HepG2 (cell line): ENCODE data around the gene TAS2R13. TPM values are rescaled to one million over a fixed set of nuclear protein-coding genes. Genes with fewer than 3 reads are reported as not detected.

Experiments used
- ATAC-seq: fragments of 200-7000 bp; cut with Tn5 transposase; 3 replicates; pipeline ENCODE4 v1.9.1; 2020; ENCODE audit warnings: mild to moderate bottlenecking, moderate library complexity
- BruUV-seq: library from RNA; stranded (reverse); fragments of 400-500 nt; replicated peaks from 2 replicates; lab custom pipeline; 2021; lab: Mats Ljungman, UMichigan
- CTCF ChIA-PET: fragments of 300-600 bp; formaldehyde crosslinking; extraction: SDS; loops from one replicate; lab custom pipeline; 2021; ENCODE audit warnings: low total read pairs, inconsistent platforms, low intra/inter-chr PET ratio; lab: Yijun Ruan, JAX
- POLR2A ChIA-PET: fragments of 350-600 bp; sonication (Branson Sonifier 250); formaldehyde crosslinking; loops from one replicate; lab custom pipeline; 2020; ENCODE audit warnings: antibody characterized with exemption, inconsistent platforms; lab: Yijun Ruan, JAX
- DNase-seq: peaks from one replicate; pipeline ENCODE4 v3.0.0-alpha.2; 2015; ENCODE audit warnings: low spot score
- FAIRE-seq: peaks from 3 replicates; lab custom pipeline; 2011; peaks lifted over from hg19 to GRCh38; lab: Jason Lieb, UNC
- H2AFZ ChIP-seq: one replicate; pipeline ENCODE4 v1.6.1; 2011; ENCODE audit warnings: low read length, inconsistent platforms
- H3K27ac ChIP-seq: fragments of 300-600 bp; 3 replicates; pipeline ENCODE4 v1.8.0; 2011; ENCODE audit warnings: mixed run types, mild to moderate bottlenecking, mixed read lengths, low read length, inconsistent platforms; ENCODE audit not compliant: insufficient read depth; ENCODE audit errors: extremely low read length
- H3K27me3 ChIP-seq, 2 experiments: fragments of 200-600 bp in 1 of 2; 2 replicates in 1 of 2; 3 replicates in 1 of 2; pipeline versions ENCODE4 v1.6.0 to v1.8.0; 2011; ENCODE audit warnings: low read length in 2 of 2, mild to moderate bottlenecking in 2 of 2, moderate library complexity in 2 of 2, inconsistent platforms in 1 of 2; ENCODE audit not compliant: insufficient read depth in 2 of 2, control insufficient read depth in 1 of 2
- H3K36me3 ChIP-seq, 2 experiments: fragments of 200-600 bp in 1 of 2; replicated peaks in 1 of 2; 2 replicates in 1 of 2; 3 replicates in 1 of 2; pipeline versions ENCODE4 v1.5.1 to v1.8.0; 2011; ENCODE audit warnings: low read length in 2 of 2, inconsistent platforms in 1 of 2; ENCODE audit not compliant: insufficient read depth in 2 of 2, control insufficient read depth in 1 of 2
- H3K4me1 ChIP-seq: 2 replicates; pipeline ENCODE4 v1.5.1; 2012; ENCODE audit warnings: low read length, inconsistent platforms; ENCODE audit not compliant: insufficient read depth
- H3K4me2 ChIP-seq: 2 replicates; pipeline ENCODE4 v1.6.0; 2011; ENCODE audit warnings: low read depth, low read length, inconsistent platforms
- H3K4me3 ChIP-seq, 3 experiments: fragments of 200-600 bp in 1 of 3; sonication (generic), shearing (Covaris generic) in 1 of 3; replicated peaks in 1 of 3; 2 replicates each; pipeline ENCODE4 v1.5.1; 2011 to 2016; ENCODE audit warnings: low read length in 3 of 3, inconsistent platforms in 2 of 3, low read depth in 2 of 3, mild to moderate bottlenecking in 2 of 3, control low read depth in 1 of 3, mixed read lengths in 1 of 3; ENCODE audit not compliant: insufficient read depth in 1 of 3
- H3K79me2 ChIP-seq: one replicate; pipeline ENCODE4 v1.6.1; 2011; ENCODE audit warnings: low read length, inconsistent platforms; ENCODE audit not compliant: insufficient read depth
- H3K9ac ChIP-seq: 2 replicates; pipeline ENCODE4 v1.6.0; 2011; ENCODE audit warnings: mild to moderate bottlenecking, low read depth, low read length, inconsistent platforms; ENCODE audit not compliant: insufficient read depth
- H3K9me3 ChIP-seq: 2 replicates; pipeline ENCODE4 v1.5.1; 2012; ENCODE audit warnings: mild to moderate bottlenecking, low read length
- H4K20me1 ChIP-seq: 2 replicates; pipeline ENCODE4 v1.6.0; 2011; ENCODE audit warnings: inconsistent platforms, mild to moderate bottlenecking, low read length, moderate library complexity; ENCODE audit not compliant: insufficient read depth
- KLF13 ChIP-seq: sonication (generic); formaldehyde crosslinking; IDR thresholded peaks from 2 replicates; pipeline ENCODE4 v1.4.0; 2020; ENCODE audit warnings: mild to moderate bottlenecking, missing genetic modification reagents
- MBD4 ChIP-seq: IDR thresholded peaks from 2 replicates; pipeline ENCODE4 v1.6.1; 2012; ENCODE audit warnings: low read length, inconsistent platforms, borderline replicate concordance
- PCBP1 ChIP-seq: fragments of 200-400 bp; formaldehyde crosslinking; IDR thresholded peaks from 2 replicates; pipeline ENCODE4 v1.6.1; 2017; ENCODE audit warnings: mild to moderate bottlenecking, low read depth, low read length, borderline replicate concordance
- RFXANK ChIP-seq: IDR thresholded peaks from 2 replicates; pipeline ENCODE4 v1.6.1; 2016
- THAP11 ChIP-seq: IDR thresholded peaks from 2 replicates; pipeline ENCODE4 v1.6.1; 2016; ENCODE audit warnings: missing biosample characterization, missing genetic modification reagents
- ZKSCAN1 ChIP-seq: fragments of 150-350 bp; IDR thresholded peaks from 2 replicates; pipeline ENCODE4 v1.6.1; 2014; ENCODE audit warnings: low read length
- ZNF264 ChIP-seq: sonication (generic); formaldehyde crosslinking; IDR thresholded peaks from 2 replicates; pipeline ENCODE4 v1.4.0; 2020; ENCODE audit warnings: missing genetic modification reagents
- WGBS: methylation state at CpG from one replicate; pipeline ENCODE4 v1.1.6; 2017; ENCODE audit warnings: low lambda C conversion rate; 5-methylcytosine and 5-hydroxymethylcytosine counted together
- in situ Hi-C: cut with HindIII; loops from 2 replicates; pipeline ENCODE4 v1.10.0; 2017; ENCODE audit warnings: low pct_unique_long_range_greater_than_20kb; ENCODE audit not compliant: extremely low pct_ligation_motif_present
- intact Hi-C: fragments of 100-400 bp; cut with micrococcal nuclease; formaldehyde crosslinking; loops from one replicate; pipeline ENCODE4 v1.10.0; 2022; ENCODE audit not compliant: unreplicated experiment
- polyA plus RNA-seq, 8 experiments: library from polyadenylated mRNA; depleted of rRNA in 3 of 8; stranded (reverse) in 7 of 8; unstranded in 1 of 8; fragments of >200 nt; fragmentation: Illumina TruSeq in 4 of 8; extraction: Trizol in 4 of 8; gene quantifications; 2 replicates each; pipeline versions ENCODE4 v1.2.1 to v1.2.3, GENCODE V29; 2011 to 2016; ENCODE audit warnings: low read depth in 4 of 8, missing spikeins in 1 of 8, mixed read lengths in 1 of 8; ENCODE audit not compliant: insufficient read depth in 1 of 8
- total RNA-seq, 5 experiments: library from RNA; depleted of rRNA; stranded (reverse); fragments of >200 nt; fragmentation: Illumina TruSeq; extraction: Trizol; gene quantifications; 2 replicates each; pipeline ENCODE4 v1.2.3, GENCODE V29; 2016; ENCODE audit warnings: low read depth in 1 of 5
- TF ChIP-seq, protein P1 (sequence below): sonication (generic); formaldehyde crosslinking; IDR thresholded peaks from one replicate; pipeline ENCODE4 v1.5.1; 2020; ENCODE audit warnings: mild to moderate bottlenecking, missing genetic modification reagents; ENCODE audit errors: not compliant biosample characterization
- TF ChIP-seq, protein P2 (sequence below), 2 experiments: sonication (generic) in 1 of 2; formaldehyde crosslinking in 1 of 2; IDR thresholded peaks; 2 replicates each; pipeline versions ENCODE4 v1.4.0 to v1.6.1; 2016 to 2020; ENCODE audit warnings: borderline replicate concordance in 1 of 2, low read depth in 1 of 2, mild to moderate bottlenecking in 1 of 2, missing genetic modification reagents in 1 of 2
- TF ChIP-seq, protein P3 (sequence below): sonication (generic); formaldehyde crosslinking; IDR thresholded peaks from 2 replicates; pipeline ENCODE4 v1.4.0; 2020; ENCODE audit warnings: missing genetic modification reagents, mild to moderate bottlenecking, borderline replicate concordance

Gene TAS2R13
- total and polyA plus RNA-seq, 2 of the 13 experiments (the other 11 are each of a cell fraction or from before 2014, with no cell fraction given), result 0.33 to 1.3 TPM

DNA sequence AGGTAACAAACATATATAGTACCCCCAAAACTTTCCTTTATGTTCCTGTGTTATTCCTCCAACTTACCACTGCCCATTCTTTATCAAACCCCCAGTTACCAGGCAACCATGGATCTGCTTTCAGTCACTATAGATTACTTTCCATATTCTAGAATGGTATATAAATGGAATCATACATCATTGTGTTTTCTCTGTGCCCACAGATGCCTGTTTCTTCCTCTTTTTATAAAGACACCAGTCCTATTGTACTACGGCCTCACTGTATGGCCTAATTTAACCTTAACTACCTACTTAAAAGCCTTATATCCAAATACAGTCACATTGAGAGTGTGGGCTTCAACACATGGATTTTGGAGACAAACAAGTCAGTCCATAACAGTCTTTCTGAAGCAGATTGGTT, 27.1 kb upstream of the TAS2R13 start:
- POLR2A ChIA-PET, result no interaction called here
- intact Hi-C loops, result no loop called here
- CTCF ChIA-PET, result no interaction called here
- TF ChIP-seq, protein P1, sequence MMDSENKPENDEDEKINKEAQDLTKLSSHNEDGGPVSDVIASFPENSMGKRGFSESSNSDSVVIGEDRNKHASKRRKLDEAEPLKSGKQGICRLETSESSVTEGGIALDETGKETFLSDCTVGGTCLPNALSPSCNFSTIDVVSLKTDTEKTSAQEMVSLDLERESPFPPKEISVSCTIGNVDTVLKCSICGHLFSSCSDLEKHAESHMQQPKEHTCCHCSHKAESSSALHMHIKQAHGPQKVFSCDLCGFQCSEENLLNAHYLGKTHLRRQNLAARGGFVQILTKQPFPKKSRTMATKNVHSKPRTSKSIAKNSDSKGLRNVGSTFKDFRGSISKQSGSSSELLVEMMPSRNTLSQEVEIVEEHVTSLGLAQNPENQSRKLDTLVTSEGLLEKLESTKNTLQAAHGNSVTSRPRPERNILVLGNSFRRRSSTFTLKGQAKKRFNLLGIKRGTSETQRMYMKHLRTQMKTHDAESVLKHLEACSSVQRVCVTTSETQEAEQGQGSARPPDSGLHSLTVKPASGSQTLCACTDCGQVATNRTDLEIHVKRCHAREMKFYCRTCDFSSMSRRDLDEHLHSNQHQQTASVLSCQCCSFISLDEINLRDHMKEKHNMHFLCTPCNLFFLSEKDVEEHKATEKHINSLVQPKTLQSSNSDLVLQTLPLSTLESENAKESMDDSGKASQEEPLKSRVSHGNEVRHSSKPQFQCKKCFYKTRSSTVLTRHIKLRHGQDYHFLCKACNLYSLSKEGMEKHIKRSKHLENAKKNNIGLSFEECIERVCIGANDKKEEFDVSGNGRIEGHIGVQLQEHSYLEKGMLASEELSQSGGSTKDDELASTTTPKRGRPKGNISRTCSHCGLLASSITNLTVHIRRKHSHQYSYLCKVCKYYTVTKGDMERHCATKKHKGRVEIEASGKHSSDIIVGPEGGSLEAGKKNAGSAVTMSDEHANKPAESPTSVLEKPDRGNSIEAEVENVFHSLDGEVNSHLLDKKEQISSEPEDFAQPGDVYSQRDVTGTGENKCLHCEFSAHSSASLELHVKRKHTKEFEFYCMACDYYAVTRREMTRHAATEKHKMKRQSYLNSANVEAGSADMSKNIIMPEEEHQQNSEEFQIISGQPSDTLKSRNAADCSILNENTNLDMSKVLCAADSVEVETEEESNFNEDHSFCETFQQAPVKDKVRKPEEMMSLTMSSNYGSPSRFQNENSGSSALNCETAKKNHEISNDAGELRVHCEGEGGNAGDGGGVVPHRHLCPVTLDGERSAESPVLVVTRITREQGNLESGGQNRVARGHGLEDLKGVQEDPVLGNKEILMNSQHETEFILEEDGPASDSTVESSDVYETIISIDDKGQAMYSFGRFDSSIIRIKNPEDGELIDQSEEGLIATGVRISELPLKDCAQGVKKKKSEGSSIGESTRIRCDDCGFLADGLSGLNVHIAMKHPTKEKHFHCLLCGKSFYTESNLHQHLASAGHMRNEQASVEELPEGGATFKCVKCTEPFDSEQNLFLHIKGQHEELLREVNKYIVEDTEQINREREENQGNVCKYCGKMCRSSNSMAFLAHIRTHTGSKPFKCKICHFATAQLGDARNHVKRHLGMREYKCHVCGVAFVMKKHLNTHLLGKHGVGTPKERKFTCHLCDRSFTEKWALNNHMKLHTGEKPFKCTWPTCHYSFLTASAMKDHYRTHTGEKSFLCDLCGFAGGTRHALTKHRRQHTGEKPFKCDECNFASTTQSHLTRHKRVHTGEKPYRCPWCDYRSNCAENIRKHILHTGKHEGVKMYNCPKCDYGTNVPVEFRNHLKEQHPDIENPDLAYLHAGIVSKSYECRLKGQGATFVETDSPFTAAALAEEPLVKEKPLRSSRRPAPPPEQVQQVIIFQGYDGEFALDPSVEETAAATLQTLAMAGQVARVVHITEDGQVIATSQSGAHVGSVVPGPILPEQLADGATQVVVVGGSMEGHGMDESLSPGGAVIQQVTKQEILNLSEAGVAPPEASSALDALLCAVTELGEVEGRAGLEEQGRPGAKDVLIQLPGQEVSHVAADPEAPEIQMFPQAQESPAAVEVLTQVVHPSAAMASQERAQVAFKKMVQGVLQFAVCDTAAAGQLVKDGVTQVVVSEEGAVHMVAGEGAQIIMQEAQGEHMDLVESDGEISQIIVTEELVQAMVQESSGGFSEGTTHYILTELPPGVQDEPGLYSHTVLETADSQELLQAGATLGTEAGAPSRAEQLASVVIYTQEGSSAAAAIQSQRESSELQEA (CRISPR knock-in tag), result no peak
- TF ChIP-seq ZKSCAN1, result no peak
- TF ChIP-seq, protein P2, sequence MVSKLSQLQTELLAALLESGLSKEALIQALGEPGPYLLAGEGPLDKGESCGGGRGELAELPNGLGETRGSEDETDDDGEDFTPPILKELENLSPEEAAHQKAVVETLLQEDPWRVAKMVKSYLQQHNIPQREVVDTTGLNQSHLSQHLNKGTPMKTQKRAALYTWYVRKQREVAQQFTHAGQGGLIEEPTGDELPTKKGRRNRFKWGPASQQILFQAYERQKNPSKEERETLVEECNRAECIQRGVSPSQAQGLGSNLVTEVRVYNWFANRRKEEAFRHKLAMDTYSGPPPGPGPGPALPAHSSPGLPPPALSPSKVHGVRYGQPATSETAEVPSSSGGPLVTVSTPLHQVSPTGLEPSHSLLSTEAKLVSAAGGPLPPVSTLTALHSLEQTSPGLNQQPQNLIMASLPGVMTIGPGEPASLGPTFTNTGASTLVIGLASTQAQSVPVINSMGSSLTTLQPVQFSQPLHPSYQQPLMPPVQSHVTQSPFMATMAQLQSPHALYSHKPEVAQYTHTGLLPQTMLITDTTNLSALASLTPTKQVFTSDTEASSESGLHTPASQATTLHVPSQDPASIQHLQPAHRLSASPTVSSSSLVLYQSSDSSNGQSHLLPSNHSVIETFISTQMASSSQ (IDR thresholded peaks at IDR 0.05; ENCODE audit: low read depth), result no peak
- TF ChIP-seq, protein P2 (CRISPR knock-in tag; IDR thresholded peaks at IDR 0.05; ENCODE audit: borderline replicate concordance), result no peak
- no peak for TF ChIP-seq ZNF264 (CRISPR knock-in tag)
- TF ChIP-seq, protein P3, sequence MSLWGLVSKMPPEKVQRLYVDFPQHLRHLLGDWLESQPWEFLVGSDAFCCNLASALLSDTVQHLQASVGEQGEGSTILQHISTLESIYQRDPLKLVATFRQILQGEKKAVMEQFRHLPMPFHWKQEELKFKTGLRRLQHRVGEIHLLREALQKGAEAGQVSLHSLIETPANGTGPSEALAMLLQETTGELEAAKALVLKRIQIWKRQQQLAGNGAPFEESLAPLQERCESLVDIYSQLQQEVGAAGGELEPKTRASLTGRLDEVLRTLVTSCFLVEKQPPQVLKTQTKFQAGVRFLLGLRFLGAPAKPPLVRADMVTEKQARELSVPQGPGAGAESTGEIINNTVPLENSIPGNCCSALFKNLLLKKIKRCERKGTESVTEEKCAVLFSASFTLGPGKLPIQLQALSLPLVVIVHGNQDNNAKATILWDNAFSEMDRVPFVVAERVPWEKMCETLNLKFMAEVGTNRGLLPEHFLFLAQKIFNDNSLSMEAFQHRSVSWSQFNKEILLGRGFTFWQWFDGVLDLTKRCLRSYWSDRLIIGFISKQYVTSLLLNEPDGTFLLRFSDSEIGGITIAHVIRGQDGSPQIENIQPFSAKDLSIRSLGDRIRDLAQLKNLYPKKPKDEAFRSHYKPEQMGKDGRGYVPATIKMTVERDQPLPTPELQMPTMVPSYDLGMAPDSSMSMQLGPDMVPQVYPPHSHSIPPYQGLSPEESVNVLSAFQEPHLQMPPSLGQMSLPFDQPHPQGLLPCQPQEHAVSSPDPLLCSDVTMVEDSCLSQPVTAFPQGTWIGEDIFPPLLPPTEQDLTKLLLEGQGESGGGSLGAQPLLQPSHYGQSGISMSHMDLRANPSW (CRISPR knock-in tag), result no peak
- no peak for TF ChIP-seq THAP11 (CRISPR knock-in tag)
- TF ChIP-seq RFXANK (CRISPR knock-in tag), result no peak
- no peak for TF ChIP-seq KLF13 (CRISPR knock-in tag)
- no peak for TF ChIP-seq PCBP1
- TF ChIP-seq MBD4, result no peak

More for the DNA sequence above, 27.1 kb upstream of the TAS2R13 start:
- FAIRE-seq (no peak), ATAC-seq (no peak), DNase-seq (no peak)
- Histone ChIP-seq H3K79me2 (no peaks in the 10 kb centered on the region), H3K4me1 (no peaks in the 10 kb centered on the region), H3K27me3 (no peaks in the 10 kb centered on the region), H3K4me3 (no peak overlapping the region), H3K27ac (no peak overlapping the region), H3K4me2 (no peak overlapping the region), H2AFZ (no peak overlapping the region), H4K20me1 (no peaks in the 10 kb centered on the region), H3K9me3 (no peaks in the 10 kb centered on the region), H3K9ac (no peak overlapping the region), H3K36me3 (no peaks in the 10 kb centered on the region)
- in situ Hi-C loops, result no loop called here
- no TSS peak for BruUV-seq
- WGBS, result 97% methylated on average over 1 of the region's 1 CpG
